Measurements from ENCODE around the gene NUTF2.

NUTF2 gene

GRCh38 chr16:67915831-67916723 is 69.3 kb downstream of the NUTF2 start:
- no peak overlapping the region for H3K4me3 ChIP-seq (ENCODE audit: control insufficient read depth, low read depth, low read length)
- DNase-seq (ENCODE audit: low read depth), result no peak
- no peak for TF ChIP-seq CTCF (conservative IDR thresholded peaks at IDR 0.05; ENCODE audit: control insufficient read depth, insufficient read depth, low read depth, low read length)

DNA sequence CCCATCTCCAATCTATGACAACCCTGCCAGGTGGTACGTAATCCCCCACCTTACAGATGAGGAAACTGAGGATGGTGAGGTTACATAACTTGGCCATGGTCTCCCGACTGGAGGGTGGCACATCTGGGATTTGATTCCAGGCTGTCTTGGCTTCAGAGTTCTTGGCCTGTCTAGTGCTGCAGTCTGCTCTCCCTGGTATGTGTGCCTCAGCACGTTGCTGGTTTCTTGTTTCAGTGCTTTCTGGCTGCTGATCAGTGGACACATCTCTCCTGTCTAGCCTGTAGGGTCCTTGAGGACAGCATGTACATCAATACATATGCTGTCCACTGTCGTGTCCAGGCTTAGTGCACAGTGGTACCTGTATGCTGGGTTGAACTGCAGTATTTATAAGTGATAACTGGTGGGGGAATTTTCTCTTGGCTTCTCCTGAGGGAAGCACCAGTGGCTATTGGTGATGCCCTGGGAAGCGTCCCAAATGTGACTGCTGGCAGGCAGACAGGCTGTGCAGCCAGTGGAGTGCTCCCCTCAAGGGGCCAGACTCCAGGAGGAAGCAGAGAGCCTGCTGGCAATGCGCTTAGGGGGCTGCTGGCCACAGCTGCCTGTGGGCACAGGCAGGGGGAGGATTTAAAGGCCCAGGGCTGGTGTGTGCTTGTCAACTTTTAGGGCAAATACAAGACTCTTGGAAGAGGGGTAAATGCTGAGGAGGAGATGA is 70.6 kb downstream of the NUTF2 start:
- no peak overlapping the region for H3K4me3 ChIP-seq (ENCODE audit: control insufficient read depth, low read depth, low read length)
- TF ChIP-seq CTCF (conservative IDR thresholded peaks at IDR 0.05; ENCODE audit: control insufficient read depth, insufficient read depth, low read depth, low read length), result no peak
- DNase-seq (ENCODE audit: low read depth), result no peak

DNA sequence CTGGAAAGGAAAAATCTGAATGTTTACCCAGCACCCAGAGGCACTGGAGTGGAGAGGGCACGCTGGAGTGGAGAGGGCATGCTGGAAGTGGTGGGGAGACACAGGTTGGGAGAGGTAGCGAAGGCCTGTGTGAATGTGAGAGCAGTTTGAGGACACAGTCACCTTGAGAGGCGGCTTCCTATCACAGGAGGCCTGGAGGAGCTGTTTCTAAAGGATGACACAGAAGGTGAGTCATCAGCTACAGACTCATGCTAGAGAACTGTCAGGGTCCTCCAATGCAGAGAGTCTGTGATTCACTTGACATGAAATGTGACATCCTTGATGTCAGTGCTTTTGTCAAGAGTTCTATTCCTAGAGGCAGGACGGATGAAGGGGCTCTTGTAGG is 71.1 kb downstream of the NUTF2 start:
- TF ChIP-seq CTCF (conservative IDR thresholded peaks at IDR 0.05; ENCODE audit: control insufficient read depth, insufficient read depth, low read depth, low read length), result no peak
- peak; percentile 95 for DNase-seq (ENCODE audit: low read depth)
- H3K4me3 ChIP-seq (ENCODE audit: control insufficient read depth, low read depth, low read length), result no peak overlapping the region

GRCh38 chr16:67919622-67920221 is 73.0 kb downstream of the NUTF2 start:
- no peak for DNase-seq (ENCODE audit: low read depth)
- TF ChIP-seq CTCF (conservative IDR thresholded peaks at IDR 0.05; ENCODE audit: control insufficient read depth, insufficient read depth, low read depth, low read length), result no peak
- H3K4me3 ChIP-seq (ENCODE audit: control insufficient read depth, low read depth, low read length), result no peak overlapping the region
